Measurements from ENCODE around the gene BRSK2.

The BRSK2 gene

GRCh38 chr11:1377231-1377780 lies 12.4 kb upstream of the BRSK2 start:
- DNase-seq = no peak

DNA sequence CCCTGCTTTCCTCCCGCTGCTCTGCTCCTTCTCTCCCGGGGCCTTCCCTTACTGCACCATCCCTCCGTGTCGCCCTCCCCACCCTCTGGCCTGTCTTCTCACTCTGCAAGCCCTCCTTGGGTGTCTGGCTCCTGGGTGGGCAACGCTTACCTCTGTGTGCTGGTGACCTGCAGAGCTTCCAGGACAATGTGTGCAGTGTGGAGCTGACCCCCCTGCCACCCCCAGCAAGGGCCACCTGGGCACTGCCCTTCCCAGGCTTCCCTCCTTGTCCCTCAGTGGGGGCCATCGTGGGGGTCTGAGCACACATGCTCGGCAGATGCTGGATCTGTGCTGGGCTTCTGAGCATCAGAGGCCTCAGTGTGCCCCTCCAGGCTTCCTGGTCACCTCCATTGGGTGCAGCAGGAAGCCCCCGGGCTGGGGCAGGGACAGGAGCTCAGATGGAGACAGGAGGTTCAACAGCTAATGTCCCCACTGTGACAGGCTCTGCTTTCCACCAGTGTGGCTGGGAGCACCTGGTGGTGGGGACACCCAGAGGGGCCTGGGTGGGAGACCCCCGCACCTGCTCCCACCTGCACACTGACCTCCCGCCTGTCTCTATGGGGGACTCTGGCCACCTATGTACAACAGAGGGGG lies 7.8 kb upstream of the BRSK2 start:
- DNase-seq = no peak

- no peak for DNase-seq
Observed at GRCh38 chr11:1382429-1382828, 7.3 kb upstream of the BRSK2 start.

DNA sequence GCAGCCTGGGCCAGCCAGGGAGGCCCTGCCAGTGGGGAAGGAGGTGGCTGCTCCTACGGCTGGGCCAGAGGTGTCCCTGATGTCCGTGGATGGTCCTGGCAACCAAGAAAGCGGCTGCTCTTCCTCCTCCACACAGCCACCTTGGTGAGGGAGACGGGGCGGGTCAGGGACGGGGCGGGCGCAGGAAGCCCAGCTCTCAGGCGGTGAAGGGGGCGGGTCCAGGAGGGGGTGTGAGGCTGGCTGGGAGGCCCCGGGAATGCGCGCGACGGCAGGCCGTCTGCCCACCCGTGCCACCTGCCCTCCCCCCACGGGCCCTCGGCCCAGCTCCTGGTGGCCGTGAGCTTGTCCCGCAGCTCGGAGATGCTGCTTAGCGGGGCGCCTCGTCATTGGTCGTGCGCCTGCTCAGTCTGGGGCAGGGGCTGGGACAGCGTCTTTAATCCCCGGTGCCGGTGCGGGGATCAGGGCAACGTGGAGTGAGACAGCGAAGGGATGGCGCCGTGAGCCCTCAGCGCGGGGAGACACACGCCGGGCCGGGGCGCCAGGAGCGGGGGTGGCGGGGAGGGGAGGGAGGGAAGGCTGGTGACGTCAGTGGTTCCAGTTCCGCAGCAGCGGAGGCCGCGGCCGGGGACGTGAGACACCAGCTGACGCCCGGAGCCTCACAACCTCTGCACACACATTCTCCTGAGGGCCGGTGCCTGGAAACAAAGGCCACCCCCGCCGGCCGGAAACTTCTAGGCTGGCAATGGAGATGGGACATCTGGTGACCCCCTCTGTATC lies 6.7 kb upstream of the BRSK2 start:
- DNase-seq = no peak

GRCh38 chr11:1384199-1384970 lies 5.3 kb upstream of the BRSK2 start:
- no peak for DNase-seq

GRCh38 chr11:1387521-1387920 lies 2.2 kb upstream of the BRSK2 start:
- no peak for DNase-seq

GRCh38 chr11:1387961-1388762 lies 1.6 kb upstream of the BRSK2 start:
- DNase-seq = no peak

DNA sequence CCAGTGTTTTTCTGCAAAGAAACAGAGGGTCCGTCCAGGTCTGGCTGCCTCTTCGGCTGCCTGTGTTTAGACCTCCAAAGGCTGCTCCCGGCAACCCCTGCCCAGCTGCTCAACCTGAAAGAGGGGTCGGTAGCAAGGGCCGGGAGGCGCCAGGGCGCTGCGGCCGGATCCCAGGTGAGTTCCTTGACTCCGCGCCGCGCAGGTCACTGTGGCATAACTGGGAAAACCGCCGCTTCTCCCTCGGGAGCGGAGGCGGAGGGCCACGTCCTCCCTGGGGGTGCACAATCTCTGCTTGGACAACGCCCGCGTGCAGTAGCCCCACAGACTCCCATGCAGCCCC lies 1.0 kb upstream of the BRSK2 start:
- DNase-seq = no peak

DNA sequence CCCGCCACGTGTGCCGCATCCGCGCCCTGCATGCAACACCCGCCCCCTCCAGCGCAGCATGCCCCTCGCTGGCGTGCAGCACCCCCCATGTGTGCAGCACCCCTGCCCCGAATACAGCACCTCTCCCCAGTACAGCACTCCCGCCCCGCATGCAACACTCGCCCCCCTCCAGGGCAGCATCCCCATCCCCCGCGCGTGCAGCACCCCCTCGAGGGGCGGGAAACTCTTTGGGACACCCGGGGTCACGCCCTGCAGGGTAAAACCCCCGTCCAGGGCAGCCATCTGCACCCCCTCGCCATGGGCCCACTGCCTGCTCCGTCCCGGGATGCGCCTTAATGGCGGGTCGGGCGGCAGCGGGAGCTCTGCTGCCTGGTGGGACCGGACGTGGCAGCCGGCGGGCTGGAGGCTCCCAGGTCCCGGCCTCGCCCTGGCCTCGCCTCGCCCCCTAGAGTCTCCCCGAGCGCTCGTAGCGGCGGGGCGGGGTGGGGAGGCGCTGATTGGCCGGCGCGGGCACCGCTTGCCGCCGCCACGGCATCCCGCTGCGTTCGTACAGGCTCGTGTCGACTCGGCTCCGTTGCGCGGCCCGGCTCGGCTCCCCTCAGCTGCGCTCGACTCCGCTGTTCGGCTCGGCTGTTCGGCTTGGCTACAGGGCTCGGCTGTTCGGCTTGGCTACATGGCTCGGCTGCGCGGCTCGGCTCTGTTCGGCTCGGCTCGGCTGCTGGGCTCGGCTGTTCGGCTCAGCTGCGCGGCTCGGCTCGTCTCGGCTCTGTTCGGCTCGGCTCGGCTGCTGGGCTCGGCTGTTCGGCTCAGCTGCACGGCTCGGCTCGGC lies 417 bp upstream of the BRSK2 start:
- no peak for DNase-seq

DNA sequence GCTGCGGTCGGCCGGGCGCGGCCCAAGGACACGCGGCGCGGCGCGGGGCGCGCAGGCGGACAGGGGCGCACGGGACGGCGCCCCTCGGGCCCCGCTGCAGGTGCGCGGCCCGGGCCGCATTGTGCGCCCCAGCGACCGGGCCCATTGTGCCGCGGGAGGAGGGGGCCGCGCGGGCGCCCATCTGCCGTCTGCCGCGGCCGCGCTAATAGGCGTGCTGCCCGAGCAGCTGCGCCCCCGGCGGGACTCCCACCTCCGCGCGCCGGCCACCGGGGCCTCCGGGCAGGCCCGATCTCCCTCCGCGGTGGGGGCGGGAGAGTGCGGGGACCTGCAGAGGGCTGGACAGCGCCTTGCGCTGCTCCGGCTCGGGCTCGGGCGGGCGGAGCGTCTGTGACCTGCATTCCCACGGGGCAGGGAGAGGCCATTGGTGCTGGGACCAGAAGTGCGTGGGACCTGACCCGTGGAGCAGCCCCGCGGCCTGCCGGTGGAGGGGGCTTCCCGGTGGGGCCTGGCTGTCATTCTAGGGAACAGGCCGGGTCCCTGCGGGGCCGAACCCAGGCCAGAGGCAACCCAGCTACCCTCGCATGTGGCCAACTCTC lies 933 bp downstream of the BRSK2 start:
- no peak for DNase-seq

DNA sequence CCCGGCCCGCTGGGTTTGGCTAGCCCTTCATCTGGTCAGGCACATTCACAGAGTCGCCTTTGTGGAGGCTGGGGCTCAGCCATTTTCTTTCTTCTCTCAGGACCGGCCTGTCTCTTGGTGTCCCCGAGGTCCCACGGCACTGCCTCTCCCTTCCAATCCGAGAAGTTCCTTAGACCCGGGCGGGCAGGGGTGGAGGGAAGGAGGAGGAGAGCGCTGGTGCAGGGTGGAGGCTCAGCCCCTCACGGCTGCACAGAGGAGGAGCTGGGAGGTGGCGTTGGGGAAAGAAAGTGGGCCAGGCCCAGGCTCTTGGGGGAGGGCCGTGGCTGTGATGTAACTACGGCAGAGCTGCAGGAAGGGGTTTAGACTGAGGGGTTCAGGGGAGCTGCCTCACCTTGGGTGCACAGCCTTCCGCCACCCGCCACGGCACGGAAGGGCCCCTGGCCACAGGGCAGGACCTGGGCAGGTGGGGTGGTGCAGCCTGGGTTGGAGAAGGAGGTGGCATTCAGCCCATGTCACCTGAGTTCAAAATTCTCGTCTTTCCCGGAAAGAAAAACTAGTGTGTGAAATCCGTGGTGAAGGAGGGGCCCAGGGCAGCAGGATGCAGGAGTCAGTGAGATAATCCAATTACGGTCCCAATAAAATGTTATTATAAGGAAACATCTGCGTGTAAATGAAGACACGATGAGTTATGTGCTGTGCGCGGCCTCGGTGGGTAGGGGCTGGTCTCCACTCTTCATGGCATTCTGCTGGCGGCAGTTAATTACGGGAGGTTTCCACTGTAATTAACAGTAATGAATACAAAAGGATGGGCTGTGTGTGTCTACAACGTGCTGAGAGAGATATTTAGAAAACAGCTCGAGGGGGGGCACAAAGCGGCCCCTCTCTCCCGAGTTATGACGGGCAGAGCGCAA lies 1.7 kb downstream of the BRSK2 start:
- DNase-seq = no peak

DNA sequence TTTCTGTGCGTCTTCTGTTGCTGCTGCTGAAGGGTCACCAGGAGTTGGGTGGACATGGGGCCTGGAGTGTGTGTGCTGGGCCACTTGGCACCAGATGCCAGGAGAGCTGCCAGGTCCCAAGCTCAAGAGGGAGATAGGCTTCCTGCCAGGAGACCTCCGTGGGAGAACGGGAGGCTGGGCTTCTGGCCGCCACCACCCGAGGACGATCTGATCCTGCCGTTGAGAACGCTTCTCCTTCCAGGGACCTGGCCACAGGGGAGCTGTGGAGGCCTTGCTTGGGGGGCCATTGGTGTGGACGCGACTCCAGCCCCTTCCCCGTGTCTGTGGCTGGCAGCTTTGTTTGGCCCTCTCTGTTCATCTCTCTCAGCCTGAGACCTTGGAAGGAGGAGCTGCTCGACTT lies 2.4 kb downstream of the BRSK2 start:
- DNase-seq = no peak

DNA sequence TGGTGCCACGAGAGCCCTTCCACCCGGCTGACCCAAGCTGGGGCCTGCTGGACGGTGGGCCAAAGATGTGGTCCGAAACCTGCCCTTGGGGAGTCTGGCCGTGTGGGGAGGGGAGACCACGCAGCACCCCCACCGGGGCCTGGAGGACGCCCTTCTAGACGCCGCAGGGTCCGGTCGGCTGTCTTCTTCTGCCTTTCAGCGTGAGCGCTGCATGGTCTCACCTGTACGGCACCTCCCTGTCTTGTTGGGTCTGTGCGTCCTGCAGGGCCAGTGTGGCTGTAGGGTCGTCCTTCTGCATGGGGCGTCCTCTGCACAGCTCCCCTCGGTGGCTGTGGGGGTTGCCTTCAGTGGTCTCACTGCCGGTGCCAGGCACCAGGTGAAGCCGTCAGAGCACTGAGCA lies 2.8 kb downstream of the BRSK2 start:
- DNase-seq = no peak

DNA sequence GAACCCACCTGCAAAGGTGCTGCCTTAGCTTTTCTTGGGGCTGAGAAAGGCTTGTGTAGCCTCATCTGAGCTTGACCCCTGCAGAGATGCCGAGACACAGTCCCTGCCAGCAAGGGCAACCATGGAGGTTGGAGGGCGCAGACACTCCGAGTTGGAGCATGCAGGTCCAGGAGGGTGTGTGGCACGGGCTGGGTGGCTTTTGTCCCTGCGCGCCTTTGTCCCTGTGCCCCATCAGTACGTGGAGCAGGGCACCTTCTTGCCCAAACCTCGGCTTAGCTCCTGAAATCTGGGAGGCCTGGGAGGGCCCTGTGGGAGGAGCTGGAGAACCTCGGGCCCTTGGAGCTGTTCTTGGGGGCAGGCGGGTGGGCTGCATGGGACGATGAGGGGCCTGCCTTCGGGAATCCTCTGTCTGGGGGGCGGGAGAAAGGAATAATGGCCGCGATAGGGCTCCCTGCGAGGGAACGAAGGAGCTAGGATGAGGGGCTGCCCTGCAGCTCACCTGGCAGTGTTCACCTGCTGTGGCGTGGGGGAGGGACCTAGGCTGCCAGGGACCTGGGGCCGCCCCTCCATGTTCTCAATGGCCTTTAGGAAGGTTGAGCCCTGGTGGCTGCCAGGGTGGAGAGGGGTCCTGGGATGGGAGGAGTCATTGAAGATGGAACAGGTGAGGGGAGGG lies 3.4 kb downstream of the BRSK2 start:
- no peak for DNase-seq

DNA sequence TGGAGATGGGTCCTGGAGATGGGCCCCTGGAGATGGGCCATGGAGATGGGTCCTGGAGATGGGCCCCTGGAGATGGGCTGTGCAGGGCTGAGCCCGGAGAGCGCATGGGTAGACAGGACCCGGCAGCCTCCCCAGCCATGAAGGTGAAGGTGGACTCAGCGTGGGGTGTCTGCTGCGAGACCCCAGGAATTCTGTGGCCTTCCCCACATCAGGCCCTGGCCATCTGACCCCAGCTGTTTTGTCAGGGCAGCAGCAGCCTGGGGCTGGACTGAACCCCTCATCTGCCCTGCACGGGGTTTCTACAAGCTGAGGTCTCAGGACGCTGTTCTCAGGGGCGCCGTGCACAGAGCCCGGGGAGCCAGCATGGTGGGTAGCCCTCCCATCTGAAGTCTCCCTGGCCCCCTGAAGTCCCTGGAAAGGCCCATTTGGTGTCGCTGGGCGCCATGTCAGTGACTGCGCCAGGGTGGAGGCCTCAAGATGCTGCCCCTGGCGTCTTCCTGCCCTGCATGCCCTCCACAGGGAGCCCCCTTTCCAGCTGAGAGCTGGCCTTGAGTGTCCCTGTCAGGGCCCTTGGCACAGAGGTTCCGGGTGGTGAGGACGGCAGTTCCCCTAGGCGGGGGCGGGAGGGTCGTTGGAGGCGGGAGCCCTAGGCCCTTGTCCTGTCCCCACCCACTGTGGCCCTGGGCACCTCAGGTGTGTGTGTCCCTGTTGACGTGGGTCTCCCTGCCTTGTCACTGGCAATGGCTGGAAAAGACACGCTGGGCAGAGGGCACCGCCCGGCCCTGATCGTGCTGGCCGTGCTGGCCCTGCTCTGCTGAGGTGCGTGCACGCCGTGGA lies 5.4 kb downstream of the BRSK2 start:
- no peak for DNase-seq

DNA sequence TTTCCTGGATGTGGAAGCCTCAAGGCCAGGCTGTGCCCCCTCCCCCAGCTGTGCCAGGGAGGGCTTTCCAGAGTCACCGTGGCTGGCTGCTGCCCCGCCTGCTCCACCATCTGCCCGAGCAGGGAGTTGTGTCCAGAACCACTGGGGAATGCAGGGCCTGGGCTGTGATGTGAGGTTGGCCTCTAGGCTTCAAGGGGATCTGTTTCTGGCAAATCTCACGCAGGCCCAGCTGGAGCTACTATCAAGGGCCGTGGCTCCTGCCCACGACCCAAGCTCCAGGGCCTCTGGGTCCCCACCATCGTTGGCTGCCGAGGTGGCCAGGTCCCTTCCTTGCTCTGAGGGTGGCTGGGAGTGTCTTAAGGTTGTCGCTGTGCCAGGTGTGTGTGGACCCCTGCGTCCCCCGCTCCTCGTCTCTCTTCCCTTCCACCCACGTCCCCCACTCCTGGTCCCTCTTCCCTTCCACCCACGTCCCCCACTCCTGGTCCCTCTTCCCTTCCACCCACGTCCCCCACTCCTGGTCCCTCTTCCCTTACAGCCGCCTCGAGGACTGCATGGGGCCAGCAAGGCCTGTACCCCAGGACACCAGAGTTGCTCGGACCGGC lies 6.1 kb downstream of the BRSK2 start:
- no peak for DNase-seq

DNA sequence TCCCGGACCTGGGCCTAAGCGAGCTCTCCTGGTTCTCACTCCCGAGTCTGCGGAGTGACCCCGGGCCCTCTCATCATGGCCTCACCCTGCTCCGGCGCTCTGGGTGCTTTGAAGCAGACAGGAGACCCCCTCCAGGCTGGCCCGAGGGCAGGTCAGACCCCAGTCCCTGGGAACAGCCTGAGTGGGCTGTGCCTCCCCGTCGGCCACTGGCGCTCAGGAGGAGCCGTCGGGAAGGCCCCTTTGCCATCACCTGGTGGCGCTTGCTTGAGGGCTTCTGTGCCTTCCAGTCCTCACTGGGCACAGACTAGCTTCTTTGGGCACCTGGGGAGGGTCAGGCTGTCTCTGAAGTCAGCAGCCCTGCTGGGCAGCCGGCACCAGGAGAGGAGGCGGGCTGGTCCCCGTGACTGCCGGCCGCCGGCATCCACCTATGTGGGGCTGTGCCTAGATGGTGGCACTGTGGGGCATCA lies 6.7 kb downstream of the BRSK2 start:
- no peak for DNase-seq

DNA sequence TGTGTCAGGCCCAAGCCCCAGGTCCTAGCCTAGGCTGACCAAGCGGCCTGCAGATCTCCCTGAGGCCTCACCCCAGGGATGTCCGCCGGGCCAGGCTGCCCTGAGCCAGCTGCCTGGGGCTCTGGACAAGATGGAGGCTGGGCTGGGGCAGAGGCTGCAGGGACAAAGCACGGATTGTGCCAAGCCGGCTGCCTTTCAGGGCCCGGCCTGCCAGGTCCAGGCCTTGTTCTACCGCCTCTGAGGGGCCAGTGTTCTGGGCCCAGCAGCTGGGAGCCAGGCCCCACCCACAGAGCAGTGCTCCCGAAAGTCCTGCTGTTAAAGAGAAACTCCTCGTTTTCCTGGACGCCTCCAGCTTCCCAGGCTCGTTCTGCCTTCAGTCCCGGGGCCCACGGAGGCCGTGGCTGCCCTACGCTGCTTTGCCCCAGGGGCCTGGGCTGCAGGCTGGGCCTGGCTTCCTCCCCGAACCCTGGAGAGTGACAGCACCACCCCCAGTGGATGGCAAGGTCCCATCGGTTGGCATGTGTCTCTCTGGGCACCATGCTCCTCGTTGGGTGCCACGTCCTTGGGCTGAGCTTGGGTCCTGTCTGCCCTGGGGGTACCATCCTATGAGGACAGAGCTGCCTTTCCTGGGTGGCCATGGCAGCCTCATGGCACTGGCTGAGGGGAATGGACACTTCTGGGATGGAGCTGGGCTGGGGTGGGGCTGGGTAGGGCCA lies 7.6 kb downstream of the BRSK2 start:
- no peak for DNase-seq

All from GF-D8 (cell line).